HEK293T (cell line): ENCODE measurements around the gene RTCB.
A peak's percentile ranks its signal among the peaks of the same experiment; 100 is the strongest.

ENCODE experiments used
- CTCF ChIA-PET: fragments of 350-600 bp; formaldehyde crosslinking; extraction: SDS; loops from one replicate; lab custom pipeline; 2021; ENCODE audit warnings: antibody characterized with exemption, inconsistent platforms; lab: Yijun Ruan, JAX
- POLR2A ChIA-PET: fragments of 350-600 bp; formaldehyde crosslinking; extraction: SDS; loops from one replicate; lab custom pipeline; 2020; ENCODE audit warnings: antibody characterized with exemption, inconsistent platforms; lab: Yijun Ruan, JAX
- DNase-seq: peaks from one replicate; pipeline ENCODE4 v3.0.0; 2012; ENCODE audit warnings: mixed read lengths; ENCODE audit errors: extremely low spot score
- ARNT ChIP-seq: fragments of 450-650 bp; IDR thresholded peaks from 2 replicates; pipeline ENCODE4 v1.6.1; 2017; ENCODE audit warnings: mild to moderate bottlenecking
- BHLHE40 ChIP-seq: fragments of 450-650 bp; IDR thresholded peaks from 2 replicates; pipeline ENCODE4 v1.6.1; 2016; ENCODE audit warnings: mild to moderate bottlenecking, moderate library complexity, borderline replicate concordance
- CTBP1 ChIP-seq: fragments of 450-650 bp; IDR thresholded peaks from 2 replicates; pipeline ENCODE4 v1.6.1; 2016; ENCODE audit warnings: borderline replicate concordance
- ELF4 ChIP-seq: fragments of 450-650 bp; IDR thresholded peaks from 2 replicates; pipeline ENCODE4 v1.6.1; 2017; ENCODE audit warnings: antibody characterized with exemption
- FOXA1 ChIP-seq: fragments of 450-650 bp; IDR thresholded peaks from 2 replicates; pipeline ENCODE4 v1.6.1; 2016; ENCODE audit warnings: mild to moderate bottlenecking
- FOXK2 ChIP-seq: fragments of 450-650 bp; IDR thresholded peaks from 2 replicates; pipeline ENCODE4 v1.6.1; 2016; ENCODE audit warnings: mild to moderate bottlenecking
- FOXM1 ChIP-seq: fragments of 450-650 bp; IDR thresholded peaks from 2 replicates; pipeline ENCODE4 v1.6.1; 2017; ENCODE audit warnings: mild to moderate bottlenecking, borderline replicate concordance
- HDGF ChIP-seq: fragments of 450-650 bp; IDR thresholded peaks from 2 replicates; pipeline ENCODE4 v1.6.1; 2017; ENCODE audit warnings: antibody characterized with exemption, borderline replicate concordance
- L3MBTL2 ChIP-seq: fragments of 450-650 bp; conservative IDR thresholded peaks from 2 replicates; pipeline ENCODE4 v1.6.1; 2016; ENCODE audit warnings: mild to moderate bottlenecking
- LEF1 ChIP-seq: fragments of 450-650 bp; IDR thresholded peaks from 2 replicates; pipeline ENCODE4 v1.6.1; 2017; ENCODE audit warnings: mild to moderate bottlenecking, borderline replicate concordance
- NFRKB ChIP-seq: fragments of 450-650 bp; IDR thresholded peaks from 2 replicates; pipeline ENCODE4 v1.6.1; 2016; ENCODE audit warnings: mild to moderate bottlenecking, moderate library complexity
- SP1 ChIP-seq: fragments of 450-650 bp; IDR thresholded peaks from 2 replicates; pipeline ENCODE4 v1.6.1; 2017
- SUZ12 ChIP-seq: fragments of 450-650 bp; IDR thresholded peaks from 2 replicates; pipeline ENCODE4 v1.6.1; 2016; ENCODE audit warnings: mild to moderate bottlenecking
- TARDBP ChIP-seq: fragments of 450-650 bp; IDR thresholded peaks from 2 replicates; pipeline ENCODE4 v1.6.1; 2016
- ZNF384 ChIP-seq: fragments of 450-650 bp; IDR thresholded peaks from 2 replicates; pipeline ENCODE4 v1.6.1; 2016
- TF ChIP-seq, protein P1 (sequence below): fragments of 450-650 bp; IDR thresholded peaks from 2 replicates; pipeline ENCODE4 v1.6.1; 2016

RTCB gene

DNA sequence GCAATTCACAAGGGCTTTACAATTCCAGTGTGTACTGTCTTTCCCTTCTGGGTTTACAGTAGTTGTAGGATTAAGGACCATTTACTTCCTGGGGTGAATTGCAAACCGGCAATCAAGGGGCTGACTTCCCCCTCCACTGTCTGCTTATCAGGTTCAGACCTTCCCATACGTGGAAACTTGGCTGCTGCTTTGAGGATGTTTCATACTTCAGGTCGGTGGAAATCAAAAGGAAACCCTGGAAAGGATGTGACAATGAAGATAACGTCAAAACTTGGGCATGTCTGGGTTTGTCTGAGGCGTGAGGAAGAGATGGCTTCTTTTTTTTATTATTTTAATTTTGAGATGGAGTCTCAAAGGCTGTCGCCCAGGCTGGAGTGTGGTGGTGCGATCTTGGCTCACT lies 2.1 kb upstream of the RTCB start:
- CTCF ChIA-PET = interaction anchor here (1.0 kb wide), 1 partner anchor 23 kb away, joined by 4 read pairs; no protein-coding TSS in a partner anchor
- TF ChIP-seq FOXM1 (no peak), ELF4 (no peak), HDGF (no peak), BHLHE40 (no peak), L3MBTL2 (no peak), CTBP1 (no peak), LEF1 (no peak), FOXA1 (no peak), NFRKB (no peak), SUZ12 (no peak), FOXK2 (no peak), ZNF384 (no peak), ARNT (no peak), SP1 (no peak)
- TF ChIP-seq, protein P1, sequence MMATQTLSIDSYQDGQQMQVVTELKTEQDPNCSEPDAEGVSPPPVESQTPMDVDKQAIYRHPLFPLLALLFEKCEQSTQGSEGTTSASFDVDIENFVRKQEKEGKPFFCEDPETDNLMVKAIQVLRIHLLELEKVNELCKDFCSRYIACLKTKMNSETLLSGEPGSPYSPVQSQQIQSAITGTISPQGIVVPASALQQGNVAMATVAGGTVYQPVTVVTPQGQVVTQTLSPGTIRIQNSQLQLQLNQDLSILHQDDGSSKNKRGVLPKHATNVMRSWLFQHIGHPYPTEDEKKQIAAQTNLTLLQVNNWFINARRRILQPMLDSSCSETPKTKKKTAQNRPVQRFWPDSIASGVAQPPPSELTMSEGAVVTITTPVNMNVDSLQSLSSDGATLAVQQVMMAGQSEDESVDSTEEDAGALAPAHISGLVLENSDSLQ = no peak
- DNase-seq = no peak
- POLR2A ChIA-PET = interaction anchor here (1.0 kb wide), 1 partner anchor 60 kb away, joined by 3 read pairs; no protein-coding TSS in a partner anchor

DNA sequence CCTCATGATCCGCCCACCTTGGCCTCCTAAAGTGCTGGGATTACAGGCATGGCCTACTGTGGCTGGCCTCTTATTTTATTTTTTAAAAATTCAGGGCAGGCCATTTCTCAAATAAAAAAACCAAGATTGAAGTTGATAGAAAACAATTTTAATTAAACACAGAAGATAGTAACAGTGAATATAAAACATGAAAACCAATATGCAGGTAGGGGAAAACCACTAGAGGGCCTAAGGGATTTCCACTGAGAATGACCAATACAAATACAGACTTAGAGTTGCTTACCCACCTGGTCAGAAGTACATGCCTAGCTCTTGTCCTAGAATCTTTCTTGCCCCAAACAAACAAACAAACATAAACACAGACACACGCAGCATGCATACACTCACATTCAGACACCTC lies 1.7 kb upstream of the RTCB start:
- TF ChIP-seq SP1 (no peak), ARNT (no peak), L3MBTL2 (no peak), CTBP1 (no peak), NFRKB (no peak), ZNF384 (no peak), TARDBP (no peak), FOXA1 (no peak), BHLHE40 (no peak), FOXK2 (no peak), SUZ12 (no peak), LEF1 (no peak), FOXM1 (no peak), HDGF (no peak), ELF4 (no peak)
- TF ChIP-seq, protein P1 = no peak
- ChIA-PET POLR2A (interaction anchor here (1.0 to 2.8 kb wide), 2 partner anchors 60 to 61 kb away, joined by 3 to 15 read pairs; partner anchors contain the start of gene FBXO7), CTCF (interaction anchor here (1.0 kb wide), 1 partner anchor 23 kb away, joined by 4 read pairs; no protein-coding TSS in a partner anchor)
- DNase-seq = peak; percentile 46

DNA sequence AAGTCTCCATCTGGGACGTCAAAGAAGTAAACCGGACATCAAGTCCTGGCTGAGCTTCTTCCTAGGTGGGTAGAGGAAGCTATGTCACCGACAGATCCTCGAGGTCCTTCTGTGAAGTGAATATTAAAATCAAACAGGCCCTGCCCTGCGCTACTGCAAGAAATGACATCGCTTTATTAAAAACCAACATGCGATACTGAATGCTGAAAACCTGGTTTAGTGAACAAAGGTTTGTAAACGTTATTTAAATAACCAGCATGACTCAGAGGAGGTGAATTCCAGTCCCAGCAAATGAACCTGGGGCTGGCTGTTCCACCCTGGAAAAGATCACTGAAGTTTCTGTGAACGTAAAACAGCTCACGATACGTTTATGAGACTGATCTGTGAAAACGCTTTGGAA lies 645 bp downstream of the RTCB start:
- TF ChIP-seq, protein P1 = no peak
- TF ChIP-seq HDGF = no peak
- no peak for TF ChIP-seq LEF1
- no peak for TF ChIP-seq ELF4
- no peak for TF ChIP-seq FOXA1
- TF ChIP-seq BHLHE40 = no peak
- CTCF ChIA-PET = interaction anchor here (1.0 kb wide), 1 partner anchor 64 kb away, joined by 7 read pairs; the partner anchor contains the start of gene FBXO7
- POLR2A ChIA-PET = interaction anchor here (1.0 to 2.8 kb wide), 8 partner anchors 9 to 749 kb away, joined by 3 to 16 read pairs (median 6); partner anchors contain the start of gene FBXO7
- peak; percentile 24 for DNase-seq

DNA sequence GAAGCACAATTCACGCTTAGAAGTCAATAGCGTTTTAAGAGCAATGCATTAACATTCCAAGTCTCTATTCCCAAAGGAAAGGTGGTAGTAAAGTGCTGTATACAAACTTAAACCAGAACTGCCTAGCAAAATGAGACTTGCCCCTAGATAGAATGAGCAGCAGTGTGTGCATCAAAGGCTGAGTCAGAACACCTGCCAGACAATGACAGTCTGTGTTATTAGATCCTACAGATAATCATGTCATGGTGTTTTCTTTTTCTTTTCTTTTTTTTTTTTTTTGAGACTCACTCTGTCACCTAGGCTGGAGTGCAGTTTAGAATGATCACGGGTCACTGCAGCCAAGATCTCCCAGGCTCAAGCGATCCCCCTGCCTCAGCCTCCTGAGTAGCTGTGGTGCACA lies 1.6 kb downstream of the RTCB start:
- TF ChIP-seq FOXA1 (no peak), SP1 (no peak), FOXK2 (no peak), TARDBP (no peak), ZNF384 (no peak), SUZ12 (no peak), L3MBTL2 (no peak), FOXM1 (no peak), NFRKB (no peak), BHLHE40 (no peak), CTBP1 (no peak), ELF4 (no peak), HDGF (no peak), ARNT (no peak), LEF1 (no peak)
- TF ChIP-seq, protein P1 = no peak
- CTCF ChIA-PET = no interaction called here
- DNase-seq = no peak
- POLR2A ChIA-PET = interaction anchor here (2.8 kb wide), 1 partner anchor 8 kb away, joined by 16 read pairs; no protein-coding TSS in a partner anchor

DNA sequence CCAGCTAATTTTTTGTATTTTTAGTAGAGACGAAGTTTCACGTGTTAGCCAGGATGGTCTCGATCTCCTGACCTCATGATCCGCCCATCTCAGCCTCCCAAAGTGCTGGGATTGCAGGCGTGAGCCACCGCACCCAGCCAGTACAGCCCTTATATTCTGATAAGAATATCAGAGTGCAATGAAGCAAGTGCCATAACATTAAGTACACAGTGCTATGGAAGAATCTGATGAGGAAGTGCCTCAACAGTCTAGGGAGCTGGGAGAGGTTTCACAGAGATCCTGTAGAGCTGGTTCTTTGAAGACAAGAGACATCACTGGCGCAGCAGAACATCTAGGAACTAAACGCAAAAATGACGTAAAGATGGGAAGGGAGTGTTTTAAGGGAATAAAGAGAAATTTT lies 2.1 kb downstream of the RTCB start:
- ChIA-PET CTCF (interaction anchor here (0.7 kb wide), 1 partner anchor 70 kb away, joined by 6 read pairs; no protein-coding TSS in a partner anchor), POLR2A (interaction anchor here (2.8 kb wide), 1 partner anchor 8 kb away, joined by 16 read pairs; no protein-coding TSS in a partner anchor)
- no peak for DNase-seq
- TF ChIP-seq CTBP1 (no peak), FOXM1 (no peak), L3MBTL2 (no peak), ZNF384 (no peak), NFRKB (no peak), SP1 (no peak), TARDBP (no peak), ARNT (no peak), FOXK2 (no peak), HDGF (no peak)
